ENCODE results near the gene CDA. TPM values are rescaled to one million over a fixed set of nuclear protein-coding genes. Genes with fewer than 3 reads are reported as not detected.
A peak's percentile ranks its signal among the peaks of the same experiment; 100 is the strongest.

Gene CDA
- total RNA-seq, 1 experiment from 2014 or later: 0.62 TPM

GRCh38 chr1:20643080-20643479 lies 54.2 kb downstream of the CDA start:
- in situ Hi-C loops (cut with HindIII; ENCODE audit: low pct_unique_long_range_greater_than_20kb, low sequenced_read_pairs): no loop called here

GRCh38 chr1:20644416-20644815 lies 55.5 kb downstream of the CDA start:
- in situ Hi-C loops (cut with HindIII; ENCODE audit: low pct_unique_long_range_greater_than_20kb, low sequenced_read_pairs) (no loop called here), intact Hi-C loops (cut with micrococcal nuclease; ENCODE audit: unreplicated experiment) (no loop called here)
- POLR2A ChIA-PET: no interaction called here
- Histone ChIP-seq H3K4me1 (ENCODE audit: control insufficient read depth, insufficient read depth, low read length) (no peaks in the 10 kb centered on the region), H3K9me3 (ENCODE audit: control insufficient read depth, insufficient read depth, low read depth, low read length) (no peaks in the 10 kb centered on the region), H3K36me3 (ENCODE audit: control insufficient read depth, insufficient read depth, low read length) (no peaks in the 10 kb centered on the region), H3K27me3 (ENCODE audit: control insufficient read depth, insufficient read depth, low read length) (no peaks in the 10 kb centered on the region), H3K4me3 (ENCODE audit: low read depth in 2 of 2, low read length in 2 of 2) (no peak overlapping the region), H3K27ac (ENCODE audit: low read length) (no peak overlapping the region)
- BruUV-seq (replicated peaks): TSS peak; percentile 60
- no peak for ATAC-seq
- CTCF ChIA-PET: no interaction called here
- no peak for TF ChIP-seq POLR2AphosphoS5 (IDR thresholded peaks at IDR 0.05; ENCODE audit: low read depth, low read length)
- TF ChIP-seq CTCF (IDR thresholded peaks at IDR 0.05): no peak
- no peak for TF ChIP-seq TCF7L2 (IDR thresholded peaks at IDR 0.05; ENCODE audit: low read depth, low read length)
- TF ChIP-seq SIN3A (IDR thresholded peaks at IDR 0.05; ENCODE audit: borderline replicate concordance, insufficient read depth, low read depth, low read length): no peak
- TF ChIP-seq, protein P1, sequence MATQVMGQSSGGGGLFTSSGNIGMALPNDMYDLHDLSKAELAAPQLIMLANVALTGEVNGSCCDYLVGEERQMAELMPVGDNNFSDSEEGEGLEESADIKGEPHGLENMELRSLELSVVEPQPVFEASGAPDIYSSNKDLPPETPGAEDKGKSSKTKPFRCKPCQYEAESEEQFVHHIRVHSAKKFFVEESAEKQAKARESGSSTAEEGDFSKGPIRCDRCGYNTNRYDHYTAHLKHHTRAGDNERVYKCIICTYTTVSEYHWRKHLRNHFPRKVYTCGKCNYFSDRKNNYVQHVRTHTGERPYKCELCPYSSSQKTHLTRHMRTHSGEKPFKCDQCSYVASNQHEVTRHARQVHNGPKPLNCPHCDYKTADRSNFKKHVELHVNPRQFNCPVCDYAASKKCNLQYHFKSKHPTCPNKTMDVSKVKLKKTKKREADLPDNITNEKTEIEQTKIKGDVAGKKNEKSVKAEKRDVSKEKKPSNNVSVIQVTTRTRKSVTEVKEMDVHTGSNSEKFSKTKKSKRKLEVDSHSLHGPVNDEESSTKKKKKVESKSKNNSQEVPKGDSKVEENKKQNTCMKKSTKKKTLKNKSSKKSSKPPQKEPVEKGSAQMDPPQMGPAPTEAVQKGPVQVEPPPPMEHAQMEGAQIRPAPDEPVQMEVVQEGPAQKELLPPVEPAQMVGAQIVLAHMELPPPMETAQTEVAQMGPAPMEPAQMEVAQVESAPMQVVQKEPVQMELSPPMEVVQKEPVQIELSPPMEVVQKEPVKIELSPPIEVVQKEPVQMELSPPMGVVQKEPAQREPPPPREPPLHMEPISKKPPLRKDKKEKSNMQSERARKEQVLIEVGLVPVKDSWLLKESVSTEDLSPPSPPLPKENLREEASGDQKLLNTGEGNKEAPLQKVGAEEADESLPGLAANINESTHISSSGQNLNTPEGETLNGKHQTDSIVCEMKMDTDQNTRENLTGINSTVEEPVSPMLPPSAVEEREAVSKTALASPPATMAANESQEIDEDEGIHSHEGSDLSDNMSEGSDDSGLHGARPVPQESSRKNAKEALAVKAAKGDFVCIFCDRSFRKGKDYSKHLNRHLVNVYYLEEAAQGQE (IDR thresholded peaks at IDR 0.05; ENCODE audit: insufficient read depth in 1 of 2, low read depth in 2 of 2, low read length in 1 of 2): no peak
- no peak for DNase-seq (ENCODE audit: low read depth, low spot score)

More at GRCh38 chr1:20643080-20643479, 54.2 kb downstream of the CDA start:
- TF ChIP-seq, protein P1 (IDR thresholded peaks at IDR 0.05; ENCODE audit: insufficient read depth in 1 of 2, low read depth in 2 of 2, low read length in 1 of 2): no peak
- no peak for TF ChIP-seq TCF7L2 (IDR thresholded peaks at IDR 0.05; ENCODE audit: low read depth, low read length)
- no peak for TF ChIP-seq SIN3A (IDR thresholded peaks at IDR 0.05; ENCODE audit: borderline replicate concordance, insufficient read depth, low read depth, low read length)
- Histone ChIP-seq H3K4me1 (ENCODE audit: control insufficient read depth, insufficient read depth, low read length) (no peaks in the 10 kb centered on the region), H3K27ac (ENCODE audit: low read length) (no peak overlapping the region), H3K36me3 (ENCODE audit: control insufficient read depth, insufficient read depth, low read length) (no peaks in the 10 kb centered on the region), H3K27me3 (ENCODE audit: control insufficient read depth, insufficient read depth, low read length) (no peaks in the 10 kb centered on the region), H3K9me3 (ENCODE audit: control insufficient read depth, insufficient read depth, low read depth, low read length) (no peaks in the 10 kb centered on the region), H3K4me3 (ENCODE audit: low read depth in 2 of 2, low read length in 2 of 2) (no peak overlapping the region)
- ATAC-seq: no peak
- intact Hi-C loops (cut with micrococcal nuclease; ENCODE audit: unreplicated experiment): no loop called here
- ChIA-PET CTCF (no interaction called here), POLR2A (no interaction called here)
- BruUV-seq (replicated peaks): no TSS peak
- no peak for DNase-seq (ENCODE audit: low read depth, low spot score)

Data from Panc1 (cell line).